Measurements from ENCODE around the gene NAB2.

The NAB2 gene

GRCh38 chr12:57096099-57096572 lies 7.2 kb downstream of the NAB2 start (continued):
- TF ChIP-seq, protein P1, sequence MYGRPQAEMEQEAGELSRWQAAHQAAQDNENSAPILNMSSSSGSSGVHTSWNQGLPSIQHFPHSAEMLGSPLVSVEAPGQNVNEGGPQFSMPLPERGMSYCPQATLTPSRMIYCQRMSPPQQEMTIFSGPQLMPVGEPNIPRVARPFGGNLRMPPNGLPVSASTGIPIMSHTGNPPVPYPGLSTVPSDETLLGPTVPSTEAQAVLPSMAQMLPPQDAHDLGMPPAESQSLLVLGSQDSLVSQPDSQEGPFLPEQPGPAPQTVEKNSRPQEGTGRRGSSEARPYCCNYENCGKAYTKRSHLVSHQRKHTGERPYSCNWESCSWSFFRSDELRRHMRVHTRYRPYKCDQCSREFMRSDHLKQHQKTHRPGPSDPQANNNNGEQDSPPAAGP (tag by site-specific recombination; IDR thresholded peaks at IDR 0.05) = 0 out of 2 replicates have a peak, but pooled peaks have one; percentile 43
- peak; percentile 44; the same call in 1 of the 2 replicates for TF ChIP-seq ZBTB48 (tag by site-specific recombination; IDR thresholded peaks at IDR 0.05)
- no peak for TF ChIP-seq KLF7 (tag by site-specific recombination; IDR thresholded peaks at IDR 0.05; ENCODE audit: borderline replicate concordance)
- no peak for TF ChIP-seq ZNF621 (tag by site-specific recombination; IDR thresholded peaks at IDR 0.05)
- no peak for TF ChIP-seq ZSCAN18 (tag by site-specific recombination; IDR thresholded peaks at IDR 0.05)
- TF ChIP-seq ZNF791 (tag by site-specific recombination; IDR thresholded peaks at IDR 0.05) = no peak
- TF ChIP-seq ZNF292 (tag by site-specific recombination; IDR thresholded peaks at IDR 0.05; ENCODE audit: borderline replicate concordance, low read depth) = no peak
- TF ChIP-seq ZBTB10 (tag by site-specific recombination; IDR thresholded peaks at IDR 0.05) = no peak
- TF ChIP-seq ZNF157 (tag by site-specific recombination; IDR thresholded peaks at IDR 0.05) = no peak
- no peak for TF ChIP-seq OVOL3 (tag by site-specific recombination; IDR thresholded peaks at IDR 0.05)
- peak; percentile 17; the same call in 1 of the 2 replicates for TF ChIP-seq KLF1 (tag by site-specific recombination; IDR thresholded peaks at IDR 0.05)
- no peak for TF ChIP-seq ZNF488 (tag by site-specific recombination; IDR thresholded peaks at IDR 0.05)
- TF ChIP-seq ZNF114 (tag by site-specific recombination; IDR thresholded peaks at IDR 0.05) = no peak
- no peak for TF ChIP-seq ZNF239 (tag by site-specific recombination; IDR thresholded peaks at IDR 0.05)
- TF ChIP-seq, protein P2, sequence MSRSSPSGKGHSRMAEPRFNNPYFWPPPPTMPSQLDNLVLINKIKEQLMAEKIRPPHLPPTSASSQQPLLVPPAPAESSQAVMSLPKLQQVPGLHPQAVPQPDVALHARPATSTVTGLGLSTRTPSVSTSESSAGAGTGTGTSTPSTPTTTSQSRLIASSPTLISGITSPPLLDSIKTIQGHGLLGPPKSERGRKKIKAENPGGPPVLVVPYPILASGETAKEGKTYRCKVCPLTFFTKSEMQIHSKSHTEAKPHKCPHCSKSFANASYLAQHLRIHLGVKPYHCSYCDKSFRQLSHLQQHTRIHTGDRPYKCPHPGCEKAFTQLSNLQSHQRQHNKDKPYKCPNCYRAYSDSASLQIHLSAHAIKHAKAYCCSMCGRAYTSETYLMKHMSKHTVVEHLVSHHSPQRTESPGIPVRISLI (tag by site-specific recombination; IDR thresholded peaks at IDR 0.05) = no peak
- no peak for TF ChIP-seq AEBP2 (tag by site-specific recombination; IDR thresholded peaks at IDR 0.05; ENCODE audit: borderline replicate concordance)
- TF ChIP-seq OSR2 (tag by site-specific recombination; IDR thresholded peaks at IDR 0.05) = no peak
- no peak for TF ChIP-seq PBX3 (CRISPR knock-in tag; IDR thresholded peaks at IDR 0.05)
- TF ChIP-seq ZNF549 (tag by site-specific recombination; IDR thresholded peaks at IDR 0.05) = no peak
- no peak for TF ChIP-seq ZNF521 (tag by site-specific recombination; IDR thresholded peaks at IDR 0.05)
- TF ChIP-seq ZFP3 (tag by site-specific recombination; IDR thresholded peaks at IDR 0.05; ENCODE audit: low read depth) = no peak
- peak; percentile 19; the same call in 1 of the 2 replicates for TF ChIP-seq SP2 (tag by site-specific recombination; IDR thresholded peaks at IDR 0.05)
- peak; percentile 69; the same call in 1 of the 2 replicates for TF ChIP-seq EGR2 (tag by site-specific recombination; IDR thresholded peaks at IDR 0.05; ENCODE audit: low read depth)
- no peak for TF ChIP-seq MEIS1 (CRISPR knock-in tag; IDR thresholded peaks at IDR 0.05; ENCODE audit: borderline replicate concordance)
- no peak for TF ChIP-seq PRDM10 (tag by site-specific recombination; IDR thresholded peaks at IDR 0.05)
- TF ChIP-seq ZNF341 (tag by site-specific recombination; IDR thresholded peaks at IDR 0.05; ENCODE audit: low read depth) = 0 out of 2 replicates have a peak, but pooled peaks have one; percentile 13
- no peak for TF ChIP-seq ZXDB (tag by site-specific recombination; IDR thresholded peaks at IDR 0.05)
